ENCODE measurements around the gene KRT84.

DNA sequence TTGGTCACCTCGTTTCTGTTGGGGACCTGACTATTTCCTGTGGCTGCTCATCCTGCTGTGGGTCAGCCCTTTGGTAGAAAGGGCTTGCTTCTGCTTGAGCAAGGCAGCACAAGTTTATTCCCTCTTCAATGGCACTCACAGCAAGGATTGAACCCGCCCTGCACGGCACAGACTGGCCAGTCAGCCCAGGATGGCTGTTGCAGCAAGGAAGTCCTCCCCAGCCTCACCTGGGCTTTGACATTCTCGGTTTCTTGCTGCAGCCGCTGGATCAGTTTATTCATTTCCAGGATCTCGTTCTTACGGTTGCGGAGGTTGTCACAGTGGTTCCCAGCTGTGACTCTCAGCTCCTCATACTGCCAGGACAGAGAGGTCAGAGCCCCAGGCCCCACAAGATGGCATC is 11.2 kb upstream of the KRT84 start:
- TF ChIP-seq, protein P1, sequence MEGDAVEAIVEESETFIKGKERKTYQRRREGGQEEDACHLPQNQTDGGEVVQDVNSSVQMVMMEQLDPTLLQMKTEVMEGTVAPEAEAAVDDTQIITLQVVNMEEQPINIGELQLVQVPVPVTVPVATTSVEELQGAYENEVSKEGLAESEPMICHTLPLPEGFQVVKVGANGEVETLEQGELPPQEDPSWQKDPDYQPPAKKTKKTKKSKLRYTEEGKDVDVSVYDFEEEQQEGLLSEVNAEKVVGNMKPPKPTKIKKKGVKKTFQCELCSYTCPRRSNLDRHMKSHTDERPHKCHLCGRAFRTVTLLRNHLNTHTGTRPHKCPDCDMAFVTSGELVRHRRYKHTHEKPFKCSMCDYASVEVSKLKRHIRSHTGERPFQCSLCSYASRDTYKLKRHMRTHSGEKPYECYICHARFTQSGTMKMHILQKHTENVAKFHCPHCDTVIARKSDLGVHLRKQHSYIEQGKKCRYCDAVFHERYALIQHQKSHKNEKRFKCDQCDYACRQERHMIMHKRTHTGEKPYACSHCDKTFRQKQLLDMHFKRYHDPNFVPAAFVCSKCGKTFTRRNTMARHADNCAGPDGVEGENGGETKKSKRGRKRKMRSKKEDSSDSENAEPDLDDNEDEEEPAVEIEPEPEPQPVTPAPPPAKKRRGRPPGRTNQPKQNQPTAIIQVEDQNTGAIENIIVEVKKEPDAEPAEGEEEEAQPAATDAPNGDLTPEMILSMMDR (IDR thresholded peaks at IDR 0.05; ENCODE audit: low read depth, low read length): no peak
- TF ChIP-seq POLR2A (IDR thresholded peaks at IDR 0.05; ENCODE audit: extremely low read depth, insufficient read length): no peak
- TF ChIP-seq, protein P2, sequence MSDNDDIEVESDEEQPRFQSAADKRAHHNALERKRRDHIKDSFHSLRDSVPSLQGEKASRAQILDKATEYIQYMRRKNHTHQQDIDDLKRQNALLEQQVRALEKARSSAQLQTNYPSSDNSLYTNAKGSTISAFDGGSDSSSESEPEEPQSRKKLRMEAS (IDR thresholded peaks at IDR 0.05; ENCODE audit: low read depth, low read length): no peak

Data from NB4 (cell line).